Measurements from ENCODE around the gene TLE3. TPM values are rescaled to one million over a fixed set of nuclear protein-coding genes. Genes with fewer than 3 reads are reported as not detected.

The TLE3 gene
- polyA plus RNA-seq, 1 experiment, result 3.7 TPM

DNA sequence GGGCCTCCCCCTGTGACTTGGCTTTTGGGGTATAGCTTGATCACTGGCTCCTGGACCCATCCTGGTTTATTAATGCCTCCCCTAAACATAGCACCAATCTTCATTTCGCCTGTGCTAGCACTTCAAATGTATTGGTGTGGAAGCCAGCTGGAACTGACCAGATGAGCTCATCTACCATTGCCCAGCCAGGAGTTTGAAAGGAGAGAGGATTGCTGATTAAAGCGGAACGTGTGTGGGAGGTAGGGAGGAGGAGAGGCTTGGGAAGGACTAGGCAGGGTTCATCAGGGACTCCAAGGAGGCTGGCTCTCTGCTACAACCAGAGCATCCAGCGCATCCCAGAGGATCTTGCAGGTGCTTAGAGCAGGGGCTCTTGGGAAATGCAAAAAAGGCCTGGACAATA, 34.4 kb upstream of the TLE3 start:
- no peaks in the 10 kb centered on the region for H3K36me3 ChIP-seq (ENCODE audit: control insufficient read depth, insufficient read depth, low read length)
- ChIA-PET POLR2A (interaction anchor here (0.6 kb wide), 1 partner anchor 97 kb away, joined by 3 read pairs; no protein-coding TSS in a partner anchor), CTCF (interaction anchor here (1.4 kb wide), 1 partner anchor 11 kb away, joined by 3 read pairs; no protein-coding TSS in a partner anchor)
- no peak for DNase-seq (ENCODE audit: low read depth)
- H3K4me3 ChIP-seq (ENCODE audit: low read depth, low read length), result no peak overlapping the region
- H3K27me3 ChIP-seq (ENCODE audit: control insufficient read depth, insufficient read depth, low read length), result peaks cover 13% of the 10 kb centered on the region
- TF ChIP-seq, protein P1, sequence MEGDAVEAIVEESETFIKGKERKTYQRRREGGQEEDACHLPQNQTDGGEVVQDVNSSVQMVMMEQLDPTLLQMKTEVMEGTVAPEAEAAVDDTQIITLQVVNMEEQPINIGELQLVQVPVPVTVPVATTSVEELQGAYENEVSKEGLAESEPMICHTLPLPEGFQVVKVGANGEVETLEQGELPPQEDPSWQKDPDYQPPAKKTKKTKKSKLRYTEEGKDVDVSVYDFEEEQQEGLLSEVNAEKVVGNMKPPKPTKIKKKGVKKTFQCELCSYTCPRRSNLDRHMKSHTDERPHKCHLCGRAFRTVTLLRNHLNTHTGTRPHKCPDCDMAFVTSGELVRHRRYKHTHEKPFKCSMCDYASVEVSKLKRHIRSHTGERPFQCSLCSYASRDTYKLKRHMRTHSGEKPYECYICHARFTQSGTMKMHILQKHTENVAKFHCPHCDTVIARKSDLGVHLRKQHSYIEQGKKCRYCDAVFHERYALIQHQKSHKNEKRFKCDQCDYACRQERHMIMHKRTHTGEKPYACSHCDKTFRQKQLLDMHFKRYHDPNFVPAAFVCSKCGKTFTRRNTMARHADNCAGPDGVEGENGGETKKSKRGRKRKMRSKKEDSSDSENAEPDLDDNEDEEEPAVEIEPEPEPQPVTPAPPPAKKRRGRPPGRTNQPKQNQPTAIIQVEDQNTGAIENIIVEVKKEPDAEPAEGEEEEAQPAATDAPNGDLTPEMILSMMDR (IDR thresholded peaks at IDR 0.05; ENCODE audit: insufficient read depth, low read depth, low read length), result no peak

DNA sequence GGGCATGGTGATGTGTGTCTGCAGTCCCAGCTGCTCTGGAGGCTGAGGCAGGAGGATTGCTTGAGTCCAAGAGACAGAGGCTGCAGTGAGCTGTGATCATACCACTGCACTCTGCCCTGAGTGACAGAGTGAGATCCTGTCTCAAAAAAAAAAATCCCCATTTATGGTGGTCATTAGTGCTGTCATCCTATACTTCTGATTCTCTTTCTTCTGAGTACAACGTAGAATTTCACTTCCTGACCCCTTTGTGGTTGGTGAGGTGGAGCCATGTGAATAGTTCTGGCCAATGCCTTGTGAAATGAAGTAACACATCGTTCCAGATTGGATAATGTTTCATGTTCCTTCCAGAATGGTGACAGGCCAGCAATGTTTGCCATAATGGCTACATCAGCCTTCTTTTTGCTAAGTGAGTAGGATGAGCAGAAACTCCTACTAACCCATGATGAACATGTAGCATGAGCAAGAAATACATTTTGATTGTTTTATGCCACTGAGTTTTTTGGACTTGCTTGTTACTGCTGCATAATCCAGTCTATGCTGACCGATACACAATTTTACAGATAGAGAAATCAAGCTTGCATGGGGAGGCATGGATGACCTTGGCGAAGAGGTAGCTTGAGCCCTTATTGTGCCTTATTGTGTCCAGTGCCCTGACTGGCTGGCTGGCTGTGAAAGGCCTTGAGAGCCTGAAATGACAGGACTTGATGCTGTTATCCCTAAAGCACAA, 30.9 kb upstream of the TLE3 start:
- CTCF ChIA-PET, result no interaction called here
- POLR2A ChIA-PET, result no interaction called here
- no peak overlapping the region for H3K4me3 ChIP-seq (ENCODE audit: low read depth, low read length)
- H3K27me3 ChIP-seq (ENCODE audit: control insufficient read depth, insufficient read depth, low read length), result peaks cover 17% of the 10 kb centered on the region
- TF ChIP-seq, protein P1 (IDR thresholded peaks at IDR 0.05; ENCODE audit: insufficient read depth, low read depth, low read length), result no peak
- H3K36me3 ChIP-seq (ENCODE audit: control insufficient read depth, insufficient read depth, low read length), result no peaks in the 10 kb centered on the region
- no peak for DNase-seq (ENCODE audit: low read depth)

DNA sequence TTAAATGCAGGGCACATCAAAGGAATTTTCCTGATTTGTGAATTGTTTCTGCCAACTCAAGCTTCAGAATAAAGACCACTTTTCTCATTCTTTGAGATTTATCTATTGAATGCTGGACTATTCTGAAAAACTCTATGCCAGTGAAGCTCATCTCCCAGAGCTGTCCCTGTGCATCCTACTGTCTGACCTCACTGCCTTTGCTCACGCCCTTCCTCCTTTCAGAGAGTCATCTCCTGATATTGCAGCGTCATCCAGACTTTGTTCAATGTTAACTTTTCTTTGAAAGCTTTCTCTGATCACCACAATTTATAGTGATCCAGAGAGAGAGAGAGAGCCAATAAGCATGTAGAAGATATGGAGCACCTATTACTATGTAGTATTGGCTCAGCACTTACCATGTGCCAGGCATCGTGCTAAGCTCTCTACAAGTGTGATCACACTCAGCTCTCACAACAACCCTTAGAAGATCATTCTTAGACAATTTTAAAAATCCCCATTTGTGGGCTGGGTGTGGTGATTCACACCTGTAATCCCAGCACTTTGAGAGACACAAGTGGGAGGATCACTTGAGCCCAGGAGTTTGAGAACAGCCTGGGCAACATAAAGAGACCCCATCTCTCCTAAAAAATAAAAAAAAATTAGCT, 30.2 kb upstream of the TLE3 start:
- POLR2A ChIA-PET, result no interaction called here
- TF ChIP-seq, protein P1 (IDR thresholded peaks at IDR 0.05; ENCODE audit: insufficient read depth, low read depth, low read length), result no peak
- Histone ChIP-seq H3K27me3 (ENCODE audit: control insufficient read depth, insufficient read depth, low read length) (peaks cover 17% of the 10 kb centered on the region), H3K4me3 (ENCODE audit: low read depth, low read length) (no peak overlapping the region), H3K36me3 (ENCODE audit: control insufficient read depth, insufficient read depth, low read length) (no peaks in the 10 kb centered on the region)
- DNase-seq (ENCODE audit: low read depth), result no peak
- CTCF ChIA-PET, result no interaction called here

DNA sequence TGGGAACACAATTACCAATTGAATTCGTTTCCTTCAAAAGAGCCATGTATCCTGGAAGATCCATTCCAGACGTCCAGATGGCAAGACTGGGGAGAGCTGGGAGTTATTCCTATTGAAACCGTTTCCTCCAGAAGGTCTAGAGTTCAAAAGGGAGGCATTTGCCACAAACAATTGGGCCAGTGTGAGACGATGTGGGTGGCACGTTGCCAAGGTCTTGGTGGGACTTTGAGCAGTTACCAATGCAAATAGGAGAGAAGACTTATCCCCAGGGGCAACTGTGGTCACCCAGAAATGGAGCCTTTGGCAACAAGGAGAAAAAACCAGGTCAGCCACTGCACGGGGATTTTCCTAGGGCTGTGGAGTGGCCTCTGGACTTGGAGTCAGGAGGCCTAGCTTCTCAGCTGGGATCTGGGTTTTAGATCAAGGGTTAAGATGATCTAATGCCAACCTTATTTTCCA, 29.6 kb upstream of the TLE3 start:
- Histone ChIP-seq H3K27me3 (ENCODE audit: control insufficient read depth, insufficient read depth, low read length) (peaks cover 21% of the 10 kb centered on the region), H3K36me3 (ENCODE audit: control insufficient read depth, insufficient read depth, low read length) (no peaks in the 10 kb centered on the region), H3K4me3 (ENCODE audit: low read depth, low read length) (no peak overlapping the region)
- TF ChIP-seq, protein P1 (IDR thresholded peaks at IDR 0.05; ENCODE audit: insufficient read depth, low read depth, low read length), result no peak
- no peak for DNase-seq (ENCODE audit: low read depth)
- CTCF ChIA-PET, result no interaction called here
- POLR2A ChIA-PET, result no interaction called here

DNA sequence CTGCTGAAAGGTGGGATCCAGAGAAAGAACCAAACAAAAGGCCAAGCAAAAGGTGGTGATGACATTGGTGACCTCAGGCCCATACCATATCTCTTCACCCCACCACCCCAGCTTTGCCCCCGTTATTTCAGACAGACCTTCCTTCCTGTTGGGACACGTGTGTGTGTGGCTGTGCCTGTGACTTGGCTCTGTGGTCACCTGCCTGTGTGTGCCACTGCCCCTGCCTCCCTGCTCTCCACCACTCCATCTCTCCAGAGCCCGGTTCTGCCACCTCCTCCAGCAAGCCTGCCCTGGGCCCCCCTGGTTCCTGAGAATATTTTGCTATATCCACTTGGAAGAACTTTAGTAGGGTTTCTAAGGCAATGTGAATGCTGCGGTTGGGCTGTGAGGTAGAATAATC, 28.6 kb upstream of the TLE3 start:
- DNase-seq (ENCODE audit: low read depth), result no peak
- H3K36me3 ChIP-seq (ENCODE audit: control insufficient read depth, insufficient read depth, low read length), result no peaks in the 10 kb centered on the region
- peaks cover 21% of the 10 kb centered on the region for H3K27me3 ChIP-seq (ENCODE audit: control insufficient read depth, insufficient read depth, low read length)
- CTCF ChIA-PET, result interaction anchor here (0.8 kb wide), 1 partner anchor 19 kb away, joined by 3 read pairs; no protein-coding TSS in a partner anchor
- H3K4me3 ChIP-seq (ENCODE audit: low read depth, low read length), result no peak overlapping the region
- POLR2A ChIA-PET, result no interaction called here
- TF ChIP-seq, protein P1 (IDR thresholded peaks at IDR 0.05; ENCODE audit: insufficient read depth, low read depth, low read length), result no peak

All from BJ (cell line).